ENCODE results near the gene CCDC144A.
"Not testable (repeated sequence)": the region's sequence is repeated elsewhere in the genome, so short reads cannot be mapped to it uniquely, and the experiment has no call there.

Gene CCDC144A

GRCh38 chr17:16817201-16817600 is 127.2 kb downstream of the CCDC144A start:
- no peak for FAIRE-seq
- no peak for DNase-seq (ENCODE audit: insufficient read length, low spot score)

- not testable (repeated sequence) for DNase-seq (ENCODE audit: insufficient read length, low spot score)
- peak; percentile 59 for FAIRE-seq
Observed at GRCh38 chr17:16817940-16818339, 127.9 kb downstream of the CCDC144A start.

GRCh38 chr17:16818340-16818739 is 128.3 kb downstream of the CCDC144A start:
- FAIRE-seq (no peak), DNase-seq (ENCODE audit: insufficient read length, low spot score) (no peak)

GRCh38 chr17:16818821-16819683 is 129.0 kb downstream of the CCDC144A start:
- FAIRE-seq (no peak), DNase-seq (ENCODE audit: insufficient read length, low spot score) (no peak)

- FAIRE-seq (no peak), DNase-seq (ENCODE audit: insufficient read length, low spot score) (no peak)
Observed at GRCh38 chr17:16820161-16820877, 130.3 kb downstream of the CCDC144A start.

GRCh38 chr17:16820979-16821543 is 131.0 kb downstream of the CCDC144A start:
- no peak for FAIRE-seq
- DNase-seq (ENCODE audit: insufficient read length, low spot score) = no peak

- not testable (repeated sequence) for FAIRE-seq; DNase-seq (ENCODE audit: insufficient read length, low spot score)
Observed at GRCh38 chr17:16822133-16822532, 132.1 kb downstream of the CCDC144A start.

GRCh38 chr17:16823768-16824406 is 133.8 kb downstream of the CCDC144A start:
- not testable (repeated sequence) for FAIRE-seq; DNase-seq (ENCODE audit: insufficient read length, low spot score)

All from HTR-8/SVneo (cell line).